Ascending aorta (tissue), 2 donors: ENCODE results near the gene PCBP2. TPM values are rescaled to one million over a fixed set of nuclear protein-coding genes. Genes with fewer than 3 reads are reported as not detected.
A peak's percentile ranks its signal among the peaks of the same experiment; 100 is the strongest.

Experiments used
- DNase-seq, 2 donors: peaks; one replicate each; pipeline ENCODE4 v3.0.0-alpha.2; 2019; ENCODE audit warnings: low spot score in 2 of 2
- H3K27ac ChIP-seq, 2 donors: fragments of 200-600 bp; sonication (generic); one replicate each; pipeline ENCODE4 v1.5.1; 2016 to 2017; ENCODE audit warnings: mild to moderate bottlenecking in 1 of 2
- H3K27me3 ChIP-seq: fragments of 200-600 bp; sonication (generic); one replicate; pipeline ENCODE4 v1.5.1; 2017
- H3K36me3 ChIP-seq, 2 donors: fragments of 200-600 bp; sonication (generic); one replicate each; pipeline ENCODE4 v1.5.1; 2016
- H3K4me1 ChIP-seq, 2 donors: fragments of 200-600 bp; sonication (generic); one replicate each; pipeline ENCODE4 v1.5.1; 2016 to 2017; ENCODE audit warnings: mild to moderate bottlenecking in 1 of 2
- H3K4me3 ChIP-seq, 2 donors: fragments of 200-600 bp; sonication (generic); one replicate each; pipeline ENCODE4 v1.5.1; 2016 to 2017; ENCODE audit warnings: mild to moderate bottlenecking in 1 of 2
- H3K9me3 ChIP-seq, 2 donors: fragments of 200-600 bp; sonication (generic); one replicate each; pipeline ENCODE4 v1.5.1; 2016
- intact Hi-C: fragments of 100-400 bp; cut with DNase I; formaldehyde crosslinking; loops from one replicate; pipeline ENCODE4 v1.15.1; 2023
- total RNA-seq: library from RNA; depleted of rRNA; stranded (reverse); fragments of >200 nt; gene quantifications from one replicate; pipeline ENCODE4 v1.1.0, GENCODE V29; 2016
- TF ChIP-seq, protein P1 (sequence below), 3 experiments: fragments of 200-600 bp in 2 of 3; fragments of 450-650 bp in 1 of 3; sonication (generic) in 2 of 3; IDR thresholded peaks; one replicate each; pipeline ENCODE4 v1.5.1; 2016 to 2019; ENCODE audit warnings: antibody characterized with exemption in 3 of 3, mild to moderate bottlenecking in 1 of 3, moderate library complexity in 1 of 3

PCBP2 gene
- total RNA-seq, 1 donor from 2014 or later: 354 TPM

DNA sequence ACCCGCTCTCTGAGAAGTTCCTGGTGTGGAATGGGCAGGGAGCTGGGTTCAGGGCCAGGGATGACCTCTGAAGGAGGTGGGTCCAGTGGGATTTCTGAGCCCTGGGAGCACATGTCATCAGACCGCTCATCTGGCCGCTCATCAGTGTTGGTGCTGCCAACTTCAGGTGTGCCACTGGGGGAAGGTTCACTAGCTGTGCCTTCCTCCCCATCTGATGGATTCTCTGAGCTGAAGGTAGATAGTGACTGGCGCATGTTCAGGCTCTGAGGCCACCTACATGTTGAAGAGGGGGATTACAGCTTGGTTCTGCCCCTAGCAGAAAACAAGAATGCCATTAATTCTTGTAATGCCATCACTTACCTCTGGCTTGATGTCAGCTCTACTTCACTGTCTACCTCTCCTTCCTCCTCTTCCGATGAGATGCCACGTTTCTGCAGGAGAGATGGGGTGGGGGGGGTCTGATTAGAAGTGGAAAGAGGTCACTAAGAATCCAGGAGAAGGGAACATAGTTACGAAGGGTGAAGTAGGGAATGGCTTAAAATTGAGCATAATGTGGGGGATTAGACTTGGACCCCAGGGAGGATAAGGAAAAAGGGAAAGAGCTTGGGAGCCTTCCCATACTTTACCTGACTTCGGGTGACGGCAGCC lies 30.2 kb downstream of the PCBP2 start:
- no peaks in the 10 kb centered on the region for H3K4me1 ChIP-seq

DNA sequence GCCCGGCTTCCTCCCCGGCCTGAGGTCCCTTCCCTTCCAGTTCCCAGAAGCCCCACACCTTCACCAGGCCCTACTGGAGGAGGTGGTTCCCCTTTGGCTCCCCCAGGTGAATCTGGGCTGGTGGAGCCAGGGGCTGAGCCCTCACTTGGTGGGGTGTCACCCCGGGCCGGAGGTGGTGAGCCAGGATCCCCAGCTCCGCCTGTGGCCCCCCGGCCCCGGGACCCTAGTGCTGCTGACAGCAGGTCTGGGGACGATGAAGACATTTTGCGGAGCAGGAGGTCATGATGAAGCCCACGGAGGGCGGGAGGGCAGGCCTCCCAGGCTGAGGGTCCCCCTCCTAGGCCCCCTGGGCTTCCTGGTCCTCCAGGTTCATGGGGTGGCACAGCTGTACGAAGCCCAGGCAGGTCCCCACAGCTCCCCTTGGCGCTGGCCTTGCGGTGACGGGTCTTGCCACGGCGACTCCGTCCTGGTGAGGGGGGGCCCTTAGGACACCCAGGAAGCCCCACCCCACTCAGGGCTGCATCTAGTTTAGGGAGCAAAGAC lies 30.8 kb downstream of the PCBP2 start:
- TF ChIP-seq, protein P1, sequence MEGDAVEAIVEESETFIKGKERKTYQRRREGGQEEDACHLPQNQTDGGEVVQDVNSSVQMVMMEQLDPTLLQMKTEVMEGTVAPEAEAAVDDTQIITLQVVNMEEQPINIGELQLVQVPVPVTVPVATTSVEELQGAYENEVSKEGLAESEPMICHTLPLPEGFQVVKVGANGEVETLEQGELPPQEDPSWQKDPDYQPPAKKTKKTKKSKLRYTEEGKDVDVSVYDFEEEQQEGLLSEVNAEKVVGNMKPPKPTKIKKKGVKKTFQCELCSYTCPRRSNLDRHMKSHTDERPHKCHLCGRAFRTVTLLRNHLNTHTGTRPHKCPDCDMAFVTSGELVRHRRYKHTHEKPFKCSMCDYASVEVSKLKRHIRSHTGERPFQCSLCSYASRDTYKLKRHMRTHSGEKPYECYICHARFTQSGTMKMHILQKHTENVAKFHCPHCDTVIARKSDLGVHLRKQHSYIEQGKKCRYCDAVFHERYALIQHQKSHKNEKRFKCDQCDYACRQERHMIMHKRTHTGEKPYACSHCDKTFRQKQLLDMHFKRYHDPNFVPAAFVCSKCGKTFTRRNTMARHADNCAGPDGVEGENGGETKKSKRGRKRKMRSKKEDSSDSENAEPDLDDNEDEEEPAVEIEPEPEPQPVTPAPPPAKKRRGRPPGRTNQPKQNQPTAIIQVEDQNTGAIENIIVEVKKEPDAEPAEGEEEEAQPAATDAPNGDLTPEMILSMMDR (IDR thresholded peaks at IDR 0.05): no peak
- H3K4me1 ChIP-seq: no peaks in the 10 kb centered on the region
- H3K9me3 ChIP-seq: no peaks in the 10 kb centered on the region
- no peaks in the 10 kb centered on the region for H3K27me3 ChIP-seq
- DNase-seq: peak in 1 of 2 donors; percentile 58
- intact Hi-C loops: no loop called here
- peak overlapping the region in 1 of 2 donors; percentile 10 for H3K27ac ChIP-seq
- H3K4me3 ChIP-seq: no peak overlapping the region
- peaks cover 85 to 92% of the 10 kb centered on the region in 2 donors for H3K36me3 ChIP-seq

More for the DNA sequence above, 30.2 kb downstream of the PCBP2 start:
- TF ChIP-seq, protein P1 (IDR thresholded peaks at IDR 0.05): no peak
- Histone ChIP-seq H3K4me3 (no peak overlapping the region), H3K27me3 (no peaks in the 10 kb centered on the region), H3K27ac (peak overlapping the region; percentile 3 to 10), H3K9me3 (no peaks in the 10 kb centered on the region), H3K36me3 (peaks cover 85 to 91% of the 10 kb centered on the region in 2 donors)
- DNase-seq: peak in 1 of 2 donors; percentile 19
- intact Hi-C loops: no loop called here

DNA sequence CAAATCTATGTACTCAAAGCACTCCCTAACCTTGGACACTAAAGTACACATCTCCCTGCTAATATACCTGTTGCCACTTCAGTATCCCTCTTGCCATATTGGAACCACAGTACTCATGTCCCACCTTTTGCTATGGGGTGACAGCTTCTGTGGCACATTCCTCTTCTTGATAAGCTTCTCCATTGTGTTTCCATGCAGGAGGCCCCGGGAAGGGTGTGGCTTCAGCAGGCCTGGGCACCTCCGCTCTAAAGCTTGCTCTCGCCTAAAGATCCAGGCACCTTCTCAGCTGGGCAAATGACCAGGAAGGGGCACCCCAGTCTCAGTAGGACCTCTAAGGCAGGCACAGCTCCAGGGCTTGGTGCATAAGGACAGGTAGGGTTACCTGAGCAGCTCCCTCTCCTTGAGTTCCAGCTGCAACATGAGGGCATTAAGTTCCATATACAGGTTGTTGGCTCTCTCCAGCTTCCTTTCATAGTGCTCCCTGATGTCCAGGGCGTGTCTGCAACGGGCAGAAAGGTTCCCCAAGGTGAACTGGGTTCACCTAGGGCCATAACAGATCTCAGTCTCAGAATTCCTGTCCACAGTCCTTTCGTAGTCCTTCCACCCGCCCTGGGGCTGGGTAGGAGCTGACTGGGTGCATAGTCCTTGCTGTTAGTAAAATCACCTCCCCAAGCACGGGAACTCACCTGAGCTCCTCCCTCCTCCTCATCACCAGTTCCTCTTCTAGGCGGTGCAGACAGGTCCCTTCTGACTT lies 31.5 kb downstream of the PCBP2 start:
- Histone ChIP-seq H3K36me3 (peaks cover 81 to 91% of the 10 kb centered on the region in 2 donors), H3K4me3 (no peak overlapping the region), H3K27me3 (no peaks in the 10 kb centered on the region), H3K4me1 (no peaks in the 10 kb centered on the region), H3K27ac (no peak overlapping the region), H3K9me3 (no peaks in the 10 kb centered on the region)
- intact Hi-C loops: no loop called here
- DNase-seq: peak in 1 of 2 donors; percentile 55
- TF ChIP-seq, protein P1 (IDR thresholded peaks at IDR 0.05): no peak

DNA sequence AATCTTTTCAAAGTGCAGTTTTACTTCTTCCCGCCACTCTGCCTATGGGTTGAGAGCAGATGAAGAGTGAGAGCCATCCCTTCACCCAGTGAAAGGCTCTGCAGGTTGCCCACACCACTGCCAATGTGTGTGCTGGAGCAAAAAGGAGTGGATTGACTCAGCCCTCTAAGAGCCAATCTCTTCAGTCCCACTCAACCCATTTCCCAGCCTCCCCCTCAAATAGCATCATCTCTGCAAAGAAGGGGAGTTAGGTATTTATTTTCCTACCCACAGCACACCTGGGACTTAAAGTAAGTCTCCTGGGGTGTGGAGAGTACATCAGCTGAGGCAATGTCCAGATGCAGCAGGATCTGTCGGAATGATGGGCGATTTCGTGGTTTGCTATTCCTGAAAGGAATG lies 32.1 kb downstream of the PCBP2 start:
- Histone ChIP-seq H3K4me1 (no peaks in the 10 kb centered on the region), H3K27ac (no peak overlapping the region), H3K27me3 (no peaks in the 10 kb centered on the region), H3K4me3 (no peak overlapping the region), H3K36me3 (peaks cover 77 to 85% of the 10 kb centered on the region in 2 donors), H3K9me3 (no peaks in the 10 kb centered on the region)
- intact Hi-C loops: no loop called here
- TF ChIP-seq, protein P1 (IDR thresholded peaks at IDR 0.05): no peak
- DNase-seq: peak in 1 of 2 donors; percentile 13

DNA sequence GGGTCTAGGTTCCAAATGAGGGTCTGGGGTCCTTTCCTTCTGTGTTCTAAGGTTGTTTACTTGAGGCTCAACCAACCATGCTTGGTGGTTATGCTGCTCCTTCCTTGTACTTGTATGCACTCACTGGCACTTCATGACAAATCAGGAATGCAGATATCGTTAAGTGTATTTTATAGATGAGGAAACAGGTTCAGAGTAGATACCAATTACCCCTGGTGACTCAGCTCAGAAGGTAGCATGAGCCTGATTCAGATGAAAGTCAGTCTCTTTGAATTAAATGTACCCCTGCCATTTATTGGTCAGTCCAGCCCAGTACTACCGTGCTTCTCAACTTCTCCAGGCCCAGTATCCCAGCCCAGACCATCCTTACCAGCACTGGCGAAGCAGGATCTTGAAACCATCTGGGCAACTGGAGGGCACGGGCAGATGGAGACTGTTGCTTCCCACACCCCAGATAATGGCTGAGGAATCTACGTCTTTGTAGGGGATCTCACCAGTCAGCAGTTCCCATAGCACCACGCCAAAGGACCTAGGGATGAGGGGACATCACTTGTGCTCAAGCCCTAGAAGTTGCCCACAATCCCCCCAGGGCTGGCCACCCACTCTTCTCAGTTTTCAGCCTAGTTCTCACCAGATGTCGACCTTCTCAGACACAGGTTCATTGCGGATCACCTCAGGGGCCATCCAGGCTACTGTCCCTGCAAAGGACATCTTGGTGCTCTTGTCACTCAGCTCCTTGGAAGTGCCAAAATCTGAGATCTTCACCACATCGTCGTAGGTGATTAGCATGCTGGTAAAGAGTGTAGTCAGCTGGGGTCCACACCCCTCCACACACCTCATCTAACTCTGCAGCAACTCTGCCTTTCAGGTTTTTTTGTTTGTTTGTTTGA lies 33.0 kb downstream of the PCBP2 start:
- TF ChIP-seq, protein P1 (IDR thresholded peaks at IDR 0.05): no peak
- peaks cover 68 to 78% of the 10 kb centered on the region in 2 donors for H3K36me3 ChIP-seq
- peak in 1 of 2 donors; percentile 46 for DNase-seq
- intact Hi-C loops: no loop called here
- H3K9me3 ChIP-seq: no peaks in the 10 kb centered on the region
- no peaks in the 10 kb centered on the region for H3K4me1 ChIP-seq
- no peak overlapping the region for H3K27ac ChIP-seq
- H3K4me3 ChIP-seq: no peak overlapping the region
- H3K27me3 ChIP-seq: no peaks in the 10 kb centered on the region
